HepG2 (cell line): ENCODE measurements around the gene TADA2A. TPM values are rescaled to one million over a fixed set of nuclear protein-coding genes. Genes with fewer than 3 reads are reported as not detected.

Experiments used
- ARNT ChIP-seq: fragments of 450-650 bp; IDR thresholded peaks from 2 replicates; pipeline ENCODE4 v1.6.1; 2017
- CENPT ChIP-seq: sonication (generic); formaldehyde crosslinking; IDR thresholded peaks from 2 replicates; pipeline ENCODE4 v1.8.0; 2022; ENCODE audit warnings: low read depth, mild to moderate bottlenecking, moderate library complexity, missing genetic modification reagents
- DNMT3B ChIP-seq: conservative IDR thresholded peaks from 2 replicates; pipeline ENCODE4 v1.6.1; 2016; ENCODE audit warnings: missing biosample characterization, control low read depth
- HMG20A ChIP-seq: IDR thresholded peaks from 2 replicates; pipeline ENCODE4 v1.6.1; 2016; ENCODE audit warnings: borderline replicate concordance
- HMGXB4 ChIP-seq, 2 experiments: sonication (generic) in 1 of 2; formaldehyde crosslinking in 1 of 2; IDR thresholded peaks; 2 replicates each; pipeline versions ENCODE4 v1.4.0 to v1.6.1; 2018 to 2020; ENCODE audit warnings: missing genetic modification reagents in 2 of 2, borderline replicate concordance in 1 of 2, low read depth in 1 of 2, mild to moderate bottlenecking in 1 of 2, missing biosample characterization in 1 of 2
- RFXANK ChIP-seq: IDR thresholded peaks from 2 replicates; pipeline ENCODE4 v1.6.1; 2016
- SIX1 ChIP-seq: sonication (generic); formaldehyde crosslinking; IDR thresholded peaks from 2 replicates; pipeline ENCODE4 v1.4.0; 2020; ENCODE audit warnings: missing genetic modification reagents, borderline replicate concordance
- ZHX1 ChIP-seq: sonication (generic); formaldehyde crosslinking; IDR thresholded peaks from 2 replicates; pipeline ENCODE4 v1.8.1; 2022; ENCODE audit warnings: low read depth, mild to moderate bottlenecking, missing genetic modification reagents
- ZNF281 ChIP-seq: sonication (generic); formaldehyde crosslinking; IDR thresholded peaks from 2 replicates; pipeline ENCODE4 v1.4.0; 2020; ENCODE audit warnings: missing genetic modification reagents, borderline replicate concordance
- ZNF317 ChIP-seq: sonication (generic); formaldehyde crosslinking; IDR thresholded peaks from 2 replicates; pipeline ENCODE4 v1.5.0; 2020; ENCODE audit warnings: mild to moderate bottlenecking, missing genetic modification reagents
- ZNF318 ChIP-seq: sonication (generic); formaldehyde crosslinking; IDR thresholded peaks from 2 replicates; pipeline ENCODE4 v1.4.0; 2020; ENCODE audit warnings: mild to moderate bottlenecking, missing genetic modification reagents
- ZNF713 ChIP-seq: sonication (generic); formaldehyde crosslinking; IDR thresholded peaks from 2 replicates; pipeline ENCODE4 v1.4.0; 2020; ENCODE audit warnings: mild to moderate bottlenecking, missing genetic modification reagents
- ZNF737 ChIP-seq: sonication (generic); formaldehyde crosslinking; IDR thresholded peaks from 2 replicates; pipeline ENCODE4 v1.5.0; 2020; ENCODE audit warnings: missing genetic modification reagents, mild to moderate bottlenecking, borderline replicate concordance
- ZSCAN9 ChIP-seq: IDR thresholded peaks from 2 replicates; pipeline ENCODE4 v1.6.1; 2016; ENCODE audit warnings: borderline replicate concordance
- polyA plus RNA-seq, 8 experiments: library from polyadenylated mRNA; depleted of rRNA in 3 of 8; stranded (reverse) in 7 of 8; unstranded in 1 of 8; fragments of >200 nt; fragmentation: Illumina TruSeq in 4 of 8; extraction: Trizol in 4 of 8; gene quantifications; 2 replicates each; pipeline versions ENCODE4 v1.2.1 to v1.2.3, GENCODE V29; 2011 to 2016; ENCODE audit warnings: low read depth in 4 of 8, missing spikeins in 1 of 8, mixed read lengths in 1 of 8; ENCODE audit not compliant: insufficient read depth in 1 of 8
- total RNA-seq, 5 experiments: library from RNA; depleted of rRNA; stranded (reverse); fragments of >200 nt; fragmentation: Illumina TruSeq; extraction: Trizol; gene quantifications; 2 replicates each; pipeline ENCODE4 v1.2.3, GENCODE V29; 2016; ENCODE audit warnings: low read depth in 1 of 5

The TADA2A gene
- total and polyA plus RNA-seq, 2 of the 13 experiments (the other 11 are each of a cell fraction or from before 2014, with no cell fraction given): 8.0 to 14.0 TPM

- no peak for TF ChIP-seq RFXANK (CRISPR knock-in tag)
- TF ChIP-seq ZHX1 (CRISPR knock-in tag): no peak
- no peak for TF ChIP-seq DNMT3B (CRISPR knock-in tag)
- no peak for TF ChIP-seq ZSCAN9 (CRISPR knock-in tag)
- TF ChIP-seq HMGXB4 (CRISPR knock-in tag; IDR thresholded peaks at IDR 0.05; ENCODE audit: borderline replicate concordance in 1 of 2, low read depth in 1 of 2): 0 out of 4 replicates have a peak, but pooled peaks of 1 of the 2 experiments have one; percentile 32
- TF ChIP-seq ZNF737 (CRISPR knock-in tag): no peak
- no peak for TF ChIP-seq CENPT
- TF ChIP-seq ZNF281: no peak
- TF ChIP-seq ZNF713 (CRISPR knock-in tag): no peak
- TF ChIP-seq HMG20A (CRISPR knock-in tag): no peak
- no peak for TF ChIP-seq ARNT
- TF ChIP-seq ZNF317 (CRISPR knock-in tag): no peak
- TF ChIP-seq SIX1 (CRISPR knock-in tag): no peak
- TF ChIP-seq ZNF318: no peak
Observed at GRCh38 chr17:37527249-37527851, 120.7 kb downstream of the TADA2A start (continued).
